Activated CD8-positive, alpha-beta memory T cell treated with anti-CD3 and anti-CD28 coated beads, Interleukin-2, amount 50 U/mL, for 24 hours (primary cell): ENCODE measurements around the gene ETS1.

Source experiments
- DNase-seq: peaks from one replicate; pipeline ENCODE4 v3.0.0-alpha.2; 2020; ENCODE audit errors: extremely low read depth

ETS1 gene

DNA sequence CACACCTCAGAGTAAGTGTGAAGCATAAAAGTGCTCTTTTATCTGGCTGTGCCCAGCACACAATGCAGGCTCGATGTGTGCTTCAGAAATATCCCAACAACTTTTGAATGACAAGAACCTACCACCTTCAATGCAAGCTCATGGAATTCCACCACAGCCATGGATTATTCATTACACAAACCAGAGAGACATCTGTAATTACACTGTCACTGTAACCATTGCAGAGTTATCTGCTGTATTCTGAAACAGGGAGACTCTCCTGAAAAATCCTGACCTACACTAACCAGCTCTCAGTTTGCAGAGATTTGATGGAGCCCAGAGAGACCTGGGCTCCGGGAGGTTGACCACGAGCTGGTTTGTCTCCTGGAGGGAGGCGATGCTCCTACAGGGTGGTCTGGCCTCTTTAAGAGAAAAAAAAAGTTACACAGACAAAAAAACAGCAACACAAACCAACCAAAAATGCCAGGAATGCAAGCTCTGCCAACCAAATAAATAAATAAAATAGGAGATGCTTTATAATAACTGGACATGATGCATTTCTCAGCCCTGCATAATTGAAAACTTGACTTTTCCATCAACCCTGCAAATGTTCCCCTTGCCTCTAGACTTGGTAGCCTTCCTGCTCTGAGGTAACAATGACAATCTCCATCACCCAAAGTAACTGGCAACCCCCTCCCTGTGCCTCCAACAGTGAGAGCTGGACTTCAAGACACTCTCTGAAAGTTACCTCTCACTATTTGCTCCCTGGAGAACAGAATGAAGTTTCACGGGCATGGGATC, 69.7 kb downstream of the ETS1 start:
- no peak for DNase-seq

DNA sequence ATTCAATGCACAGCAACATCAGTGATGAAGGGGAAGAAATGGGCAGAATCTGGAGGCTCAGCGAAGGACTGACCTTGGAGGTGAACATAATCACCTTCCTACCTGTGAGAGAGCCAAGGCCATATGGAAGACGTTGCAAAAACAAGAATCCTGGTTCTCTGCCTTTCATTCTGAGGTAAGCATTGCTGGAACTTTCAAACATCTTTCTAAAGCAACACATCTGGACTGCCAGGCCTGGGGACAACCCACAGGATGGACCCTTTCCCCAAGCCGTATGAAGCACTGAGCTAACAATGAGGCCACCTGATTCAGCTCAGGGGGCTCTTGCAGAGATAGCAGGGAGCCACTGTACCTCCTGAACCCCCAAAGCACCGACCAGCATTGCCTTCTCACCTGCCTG, 70.5 kb downstream of the ETS1 start:
- DNase-seq, result no peak

DNA sequence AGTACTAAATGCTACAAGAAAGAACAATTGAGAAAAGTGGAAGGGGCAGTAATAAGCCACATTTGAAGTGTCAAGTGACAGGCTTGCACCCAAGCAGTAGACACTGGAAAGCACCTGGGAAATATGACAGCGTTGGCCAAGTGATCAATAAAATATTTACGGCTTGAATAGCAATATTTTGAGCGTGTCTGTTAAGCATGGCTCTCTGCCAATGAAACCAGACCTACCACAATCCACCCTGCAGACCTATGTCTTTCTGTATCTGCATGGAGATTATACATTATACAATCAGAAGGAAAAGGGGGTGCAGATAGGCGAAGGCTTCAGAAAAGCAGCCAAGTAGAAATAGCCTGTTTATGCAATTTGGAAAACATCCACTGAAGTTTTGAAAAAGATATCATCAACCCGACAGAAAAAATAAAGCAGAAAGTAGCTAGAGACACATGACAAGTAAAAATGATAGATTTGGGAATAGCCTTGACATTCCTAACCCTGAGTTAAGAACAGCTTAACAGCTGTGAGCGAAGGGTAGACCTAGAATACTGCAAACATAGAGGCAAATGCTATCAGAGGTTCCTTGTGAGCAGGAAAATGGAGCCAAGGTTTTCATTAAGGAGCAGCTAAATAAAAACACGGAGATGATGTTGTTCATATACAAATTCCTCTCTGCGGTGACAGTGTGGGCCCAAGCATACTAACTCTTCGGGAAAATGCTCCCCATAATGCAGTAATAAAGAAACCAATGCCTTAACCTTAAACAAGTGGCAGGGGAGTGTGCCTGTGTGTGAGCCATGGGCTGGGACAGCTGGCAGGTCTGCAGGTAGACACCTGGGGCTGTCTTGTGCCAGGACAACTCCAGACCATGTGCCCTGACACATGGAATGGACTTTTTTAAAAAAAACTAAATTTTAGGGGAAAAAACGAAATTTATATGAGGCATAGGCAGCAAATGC, 71.3 kb downstream of the ETS1 start:
- DNase-seq, result no peak

DNA sequence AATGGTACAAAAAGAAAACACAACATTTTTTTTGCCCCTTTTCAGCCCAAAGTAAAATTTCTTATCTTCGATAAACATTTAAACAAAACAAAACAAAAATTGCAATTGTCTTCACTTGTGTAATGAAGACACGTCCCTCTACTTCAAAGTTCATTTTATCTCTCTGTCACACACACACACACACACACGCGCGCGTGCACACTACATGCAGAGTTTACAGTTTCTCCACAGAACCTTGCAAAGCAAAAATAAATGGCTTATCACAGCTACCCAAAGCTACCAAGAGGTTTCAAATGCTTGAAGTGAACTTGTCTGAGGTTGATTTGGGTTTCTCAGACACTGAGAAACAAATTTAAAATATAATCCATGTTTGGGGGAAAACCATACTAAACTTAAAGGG, 72.3 kb downstream of the ETS1 start:
- DNase-seq, result no peak

DNA sequence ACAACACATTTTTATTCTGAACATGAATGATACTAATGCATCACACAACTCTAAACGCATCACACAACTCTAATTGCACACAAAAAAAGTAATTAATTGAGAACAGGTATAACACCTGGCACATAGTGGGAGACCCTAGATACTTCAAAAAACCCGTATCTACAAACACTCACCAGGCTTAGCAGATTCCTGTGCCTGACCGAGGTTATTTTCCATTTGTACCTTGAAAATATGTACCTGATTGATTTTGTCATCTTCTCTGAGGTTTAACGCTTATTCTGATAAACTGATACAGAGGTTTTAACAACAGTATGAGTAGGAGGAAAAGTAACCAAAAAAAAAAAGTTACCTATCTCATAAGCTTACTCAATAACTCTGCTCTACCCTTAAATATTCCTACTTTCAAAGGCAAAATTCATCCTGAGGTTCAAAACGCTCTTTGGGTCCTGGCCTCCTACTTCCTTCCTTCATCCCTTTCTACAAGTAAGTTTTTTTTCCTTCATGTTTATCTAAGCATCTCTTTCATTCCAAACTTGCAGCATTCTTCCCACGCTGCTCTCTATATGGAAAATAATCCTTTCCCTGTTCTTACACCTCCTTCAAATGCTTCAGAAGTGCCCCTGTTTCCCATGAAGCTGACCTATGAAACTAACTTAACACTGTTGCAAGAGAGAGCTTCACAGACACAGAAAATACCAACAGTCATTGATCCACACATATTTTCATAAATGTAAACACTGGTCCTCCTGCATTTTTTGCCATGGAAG, 73.3 kb downstream of the ETS1 start:
- DNase-seq, result no peak

DNA sequence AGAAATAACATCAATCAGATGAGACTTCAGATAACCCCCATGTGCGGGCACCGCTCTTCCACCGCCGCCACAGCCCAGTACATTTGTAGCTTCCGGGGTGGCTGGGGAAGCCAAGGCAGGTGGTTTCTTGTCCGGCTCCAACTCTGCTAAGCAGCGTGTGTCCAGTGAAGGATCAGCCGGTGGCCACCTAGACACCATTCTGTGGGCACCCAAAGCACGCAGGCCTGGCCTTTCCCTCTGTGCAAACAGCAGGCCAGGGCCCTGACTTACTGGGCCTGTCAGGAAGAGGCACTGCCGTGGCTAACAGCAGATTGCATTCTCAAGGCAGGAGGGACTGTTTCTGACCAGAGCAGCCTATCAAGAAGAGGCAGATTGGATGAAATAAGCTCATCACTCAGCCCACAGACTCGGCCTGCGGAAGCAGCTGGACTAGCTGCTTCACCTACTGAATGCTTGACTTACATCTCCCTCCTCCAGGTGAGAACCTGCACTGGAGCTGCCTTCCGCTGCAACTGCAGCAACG, 74.8 kb downstream of the ETS1 start:
- DNase-seq, result no peak

DNA sequence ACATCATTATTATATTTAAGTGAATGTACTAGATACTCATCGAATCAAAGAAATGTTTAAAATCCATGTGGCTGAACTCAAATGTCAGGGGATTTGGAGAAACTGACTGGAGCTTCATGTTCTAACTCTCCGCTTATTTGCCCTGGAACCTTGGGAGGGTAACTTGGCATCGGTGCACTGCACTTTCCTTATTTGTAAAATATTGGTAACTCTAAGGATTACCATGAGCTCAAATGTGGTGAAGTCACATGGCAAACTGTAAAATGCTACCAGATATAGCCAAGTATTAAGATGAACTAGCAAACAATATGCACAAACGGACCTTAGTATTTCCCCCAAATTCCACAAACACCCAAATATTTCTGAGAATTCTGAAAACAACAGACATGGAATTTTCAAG, 75.6 kb downstream of the ETS1 start:
- DNase-seq, result no peak

DNA sequence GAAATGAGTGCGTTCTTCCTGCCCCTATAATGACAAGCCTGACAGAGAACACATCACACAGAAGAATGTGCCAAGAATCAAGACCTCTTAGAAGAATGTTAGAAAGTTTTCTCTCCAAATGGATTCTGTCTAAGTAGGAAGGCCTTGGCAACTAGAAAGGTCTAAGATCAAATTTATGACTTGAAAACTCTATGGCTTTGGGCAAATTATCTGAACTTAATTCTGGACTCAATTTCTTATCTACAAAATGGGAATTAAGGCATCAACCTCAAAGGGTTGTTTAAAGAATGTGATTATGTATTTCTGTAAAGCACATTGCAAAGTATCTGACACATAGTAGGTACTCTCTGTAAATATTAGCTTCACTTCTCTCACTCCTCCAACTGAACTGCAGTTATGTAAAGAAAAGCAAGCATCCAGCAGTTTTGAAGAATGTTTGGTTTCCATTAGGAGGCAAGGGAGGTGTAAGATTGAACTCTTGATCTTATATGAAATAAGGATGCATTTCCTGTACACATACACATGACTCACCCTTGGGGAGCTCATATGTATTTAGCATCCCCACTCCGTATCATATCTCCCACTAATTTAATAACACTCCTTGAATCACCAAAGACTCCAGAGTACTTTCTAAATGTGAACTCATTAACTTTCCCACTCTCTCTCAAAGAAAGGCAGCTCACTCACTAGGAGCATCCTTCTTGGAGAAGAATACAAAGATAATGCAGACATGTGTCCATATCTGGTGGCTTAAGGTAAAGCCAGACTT, 77.6 kb downstream of the ETS1 start:
- no peak for DNase-seq

DNA sequence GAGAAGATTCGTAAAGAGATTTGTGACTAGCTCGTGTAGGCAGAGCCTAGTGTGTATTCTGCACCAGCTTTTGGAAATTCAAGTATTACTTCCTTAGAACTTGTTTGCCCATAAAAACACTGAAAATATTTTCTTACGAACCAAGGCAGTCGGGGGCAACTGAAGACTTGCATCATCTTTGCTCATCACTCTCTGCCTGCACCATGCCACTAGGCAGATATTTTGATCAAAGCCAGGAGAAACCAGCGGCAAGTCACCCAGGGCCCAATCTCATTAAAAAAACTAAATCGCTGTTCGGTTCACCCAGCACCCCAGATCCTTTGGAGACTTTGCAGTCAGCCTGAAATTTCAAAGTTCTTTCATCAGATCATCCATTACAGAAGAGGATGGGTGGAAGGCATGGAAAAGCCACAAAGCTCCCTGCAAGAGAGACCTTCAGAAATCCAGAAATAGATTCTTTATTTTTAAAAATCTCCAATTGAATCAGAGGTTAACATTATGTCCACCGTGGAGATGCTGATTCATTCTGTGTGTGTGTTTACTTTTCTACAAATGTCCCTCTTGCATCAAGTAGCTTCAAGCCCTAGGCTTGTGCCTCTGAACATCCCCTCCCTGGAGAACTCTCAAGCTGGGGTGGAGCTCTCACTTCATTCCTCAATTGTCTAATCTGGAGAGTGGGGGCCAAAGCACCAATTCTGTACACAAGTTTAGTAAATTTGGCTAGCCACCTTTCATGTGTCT, 78.4 kb downstream of the ETS1 start:
- no peak for DNase-seq

DNA sequence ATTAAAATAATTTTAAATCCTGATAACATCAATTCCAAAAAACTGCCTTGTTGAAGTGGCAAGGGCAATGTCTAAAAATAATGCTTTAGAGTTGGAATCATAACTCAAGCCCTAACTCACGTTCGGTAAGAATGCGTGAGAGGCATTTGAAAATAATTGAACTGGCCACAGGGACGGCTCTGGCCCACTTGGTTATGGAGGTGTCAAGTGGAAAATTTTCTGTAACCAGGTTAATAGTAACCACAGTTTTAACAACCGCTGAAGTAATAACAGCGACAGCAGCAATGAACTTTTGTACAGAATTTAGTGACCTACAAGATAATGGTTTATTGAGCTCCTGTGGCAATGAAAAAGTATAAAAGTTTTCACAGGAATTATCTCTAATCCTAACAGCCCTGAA, 79.4 kb downstream of the ETS1 start:
- DNase-seq, result no peak

DNA sequence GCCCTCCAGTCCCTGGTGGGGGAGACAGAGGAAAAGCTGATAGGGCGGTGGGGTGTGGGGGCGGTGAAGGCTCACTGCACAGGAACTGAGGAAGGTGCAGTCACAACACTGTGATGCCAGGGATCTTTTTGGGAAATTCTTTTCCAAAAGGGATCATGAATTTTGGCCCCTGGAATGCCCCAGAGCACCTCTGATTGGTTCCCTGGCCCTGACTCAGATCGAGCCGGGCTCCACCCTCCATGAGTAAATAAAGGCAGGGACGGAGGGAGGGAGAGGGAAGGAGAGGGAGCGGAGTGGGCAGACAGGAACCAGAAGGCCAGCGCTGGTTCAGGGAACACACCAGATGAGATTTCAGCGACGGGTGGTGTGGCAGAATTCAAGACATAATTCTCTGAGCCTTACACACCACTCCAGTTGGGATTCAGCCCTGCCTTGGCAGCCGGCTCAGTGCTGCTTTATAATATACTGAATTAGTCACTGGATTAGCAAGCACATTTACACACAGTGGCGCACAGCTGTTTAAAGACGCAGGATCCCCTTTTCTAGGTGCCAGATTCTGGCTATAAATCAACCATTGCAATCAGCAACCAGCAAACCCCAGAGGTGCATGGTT, 80.3 kb downstream of the ETS1 start:
- no peak for DNase-seq

DNA sequence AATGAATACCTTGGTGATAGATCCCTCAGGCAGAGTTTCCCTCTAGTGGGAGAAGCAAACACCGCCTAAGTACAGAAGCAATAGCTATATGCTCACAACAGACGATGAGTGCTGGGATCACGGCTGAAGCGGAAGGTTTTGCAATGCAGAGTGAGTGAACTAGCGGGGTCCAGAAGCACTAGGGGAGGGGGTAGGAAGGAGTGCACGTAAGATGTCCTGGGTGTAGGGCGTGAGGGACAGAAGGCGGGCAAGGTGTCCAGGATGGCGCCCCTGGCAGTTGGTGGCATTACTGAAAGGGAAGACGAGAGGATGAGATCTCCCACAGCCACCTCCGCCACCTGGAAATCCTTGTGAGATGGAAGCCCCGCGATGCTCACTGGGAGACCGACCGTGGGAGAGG, 81.0 kb downstream of the ETS1 start:
- DNase-seq, result no peak

DNA sequence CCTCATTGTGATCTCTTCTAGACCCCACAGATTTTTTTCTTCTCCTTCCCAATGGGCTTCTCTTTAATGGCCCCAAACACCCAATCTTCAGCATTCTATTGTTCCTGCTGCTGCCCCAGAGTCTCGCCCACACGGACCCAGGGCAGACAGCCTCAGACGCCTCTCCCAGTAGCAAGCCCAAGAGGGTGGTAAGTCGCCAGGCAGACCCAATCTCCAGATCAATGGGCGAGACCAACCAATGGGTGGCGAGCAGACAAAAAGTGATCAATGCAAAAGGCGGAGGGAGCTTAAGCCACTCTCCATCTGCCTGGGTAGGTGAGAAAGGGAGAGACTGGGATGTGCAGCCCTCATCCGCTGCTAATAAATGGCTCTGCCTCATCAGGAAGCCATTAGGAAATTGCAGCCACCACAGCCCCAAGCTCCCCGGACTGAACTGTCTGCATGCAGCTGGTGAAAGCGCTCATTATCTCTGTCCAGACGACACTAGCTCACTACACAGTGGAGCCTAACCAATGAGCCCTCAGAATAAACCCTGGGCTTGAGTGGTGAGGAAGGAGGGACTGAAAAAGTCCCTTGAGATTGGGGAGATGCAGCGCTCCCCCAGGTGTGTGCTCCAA, 81.8 kb downstream of the ETS1 start:
- no peak for DNase-seq

DNA sequence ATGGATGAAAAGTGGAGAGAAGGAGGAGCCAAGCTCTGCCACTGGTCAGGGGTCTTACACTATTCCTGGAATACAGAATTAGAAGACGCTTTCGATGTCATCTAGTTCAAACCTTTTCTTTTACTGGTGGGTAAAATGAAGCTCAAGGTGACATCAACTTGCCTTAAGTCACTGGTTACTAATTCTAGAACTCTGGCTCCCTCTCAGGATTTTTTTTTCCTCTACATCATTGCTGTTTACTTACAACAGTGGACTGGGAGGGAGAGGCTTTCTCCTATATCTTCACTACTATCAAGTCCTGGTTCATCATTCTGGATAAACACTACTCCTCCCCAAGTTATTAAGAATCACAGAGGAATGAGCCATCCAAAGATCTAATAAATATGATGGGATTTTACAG, 82.9 kb downstream of the ETS1 start:
- no peak for DNase-seq

DNA sequence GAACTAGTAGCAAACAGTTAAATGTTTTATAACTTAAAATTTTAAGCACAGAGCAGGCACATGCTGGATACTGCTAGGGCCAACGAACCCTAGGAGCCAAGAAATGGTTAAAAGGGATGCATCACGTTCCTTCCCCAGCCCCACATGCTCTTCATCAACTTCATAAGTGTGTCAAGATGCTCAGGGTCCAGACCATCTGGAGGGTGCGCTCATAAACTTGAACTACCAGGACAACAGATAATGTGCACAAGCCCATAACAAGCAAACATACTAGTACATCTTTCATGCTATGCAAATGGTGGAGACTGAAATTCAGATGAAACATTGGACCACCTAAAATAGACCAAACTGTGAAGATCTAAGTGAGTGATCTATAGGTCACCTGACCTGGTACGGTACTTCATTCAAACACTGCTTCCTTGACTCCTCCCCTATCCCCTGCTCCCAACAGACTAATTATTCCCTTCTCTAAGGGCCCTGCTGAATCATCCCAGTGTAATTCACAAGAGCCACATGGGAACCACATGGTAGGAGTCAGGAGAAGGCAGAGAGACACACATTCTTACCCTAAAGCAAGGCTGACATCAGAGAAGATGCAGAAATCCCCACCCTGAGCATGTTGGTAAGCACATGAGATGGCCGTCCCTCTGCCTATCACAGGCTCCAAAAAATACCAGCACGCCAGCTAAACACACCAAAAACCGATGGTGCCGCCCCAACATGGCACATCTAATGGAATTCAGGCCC, 83.9 kb downstream of the ETS1 start:
- DNase-seq, result no peak

DNA sequence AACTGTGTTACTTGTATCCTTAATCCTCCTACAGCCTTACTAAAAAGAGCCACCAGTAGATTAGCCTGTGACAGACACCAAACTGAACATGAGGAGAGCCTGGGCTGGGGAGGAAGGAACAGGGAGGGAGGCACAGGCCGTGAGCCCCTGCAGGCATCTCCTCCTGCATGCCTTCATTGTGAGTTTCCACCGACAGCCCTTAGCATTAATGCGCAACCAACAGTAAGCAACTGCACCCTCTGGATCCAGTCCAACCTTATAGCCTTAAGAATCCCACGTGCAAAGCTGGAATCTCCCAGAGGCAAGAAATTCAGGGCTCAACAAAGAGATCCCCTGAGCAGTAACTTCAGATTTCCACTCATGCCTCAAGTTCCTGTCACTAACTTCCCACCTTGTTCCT, 84.6 kb downstream of the ETS1 start:
- DNase-seq, result no peak

DNA sequence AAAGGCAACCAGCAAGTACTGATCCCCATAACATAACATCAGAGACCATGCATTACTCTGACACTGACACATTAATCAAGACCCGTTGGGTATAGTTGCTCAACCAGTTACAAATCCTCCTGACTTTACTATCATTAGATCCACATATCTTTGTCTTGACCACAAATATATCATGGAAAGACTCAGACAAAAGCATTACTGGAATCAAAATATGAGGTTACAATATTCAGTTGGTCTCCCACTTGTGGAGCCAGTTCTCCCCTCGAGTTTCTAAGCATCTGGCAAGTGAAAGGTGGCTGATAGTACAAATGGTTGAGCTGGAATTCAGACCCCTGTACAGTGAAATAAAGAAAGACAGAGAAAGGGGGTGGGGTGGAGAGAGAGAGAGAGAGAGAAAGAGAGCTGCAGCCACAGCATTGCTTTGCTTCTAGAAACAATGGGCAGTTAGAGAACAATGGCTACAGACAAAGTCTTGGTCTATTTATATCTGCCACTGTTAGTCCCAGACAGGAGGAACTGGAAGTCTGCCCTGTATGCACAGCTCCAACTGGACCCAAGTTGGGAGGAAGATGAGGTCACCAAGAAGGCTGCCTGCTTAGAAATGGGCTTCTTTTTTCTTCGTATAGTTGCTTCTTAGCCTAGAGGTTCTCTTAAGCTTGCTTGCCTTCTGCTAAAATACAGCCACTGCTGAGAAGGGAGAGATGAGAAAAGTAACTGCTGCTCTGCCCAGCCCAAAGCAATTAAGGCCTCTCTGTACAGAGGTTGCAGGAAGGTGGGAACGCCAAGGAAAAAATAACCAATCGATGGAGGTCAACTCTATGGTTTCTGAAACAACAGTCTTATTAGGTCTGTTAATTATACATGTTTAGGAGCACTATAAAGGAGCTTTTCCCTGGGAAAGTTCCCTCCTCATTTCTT, 85.5 kb downstream of the ETS1 start:
- no peak for DNase-seq

DNA sequence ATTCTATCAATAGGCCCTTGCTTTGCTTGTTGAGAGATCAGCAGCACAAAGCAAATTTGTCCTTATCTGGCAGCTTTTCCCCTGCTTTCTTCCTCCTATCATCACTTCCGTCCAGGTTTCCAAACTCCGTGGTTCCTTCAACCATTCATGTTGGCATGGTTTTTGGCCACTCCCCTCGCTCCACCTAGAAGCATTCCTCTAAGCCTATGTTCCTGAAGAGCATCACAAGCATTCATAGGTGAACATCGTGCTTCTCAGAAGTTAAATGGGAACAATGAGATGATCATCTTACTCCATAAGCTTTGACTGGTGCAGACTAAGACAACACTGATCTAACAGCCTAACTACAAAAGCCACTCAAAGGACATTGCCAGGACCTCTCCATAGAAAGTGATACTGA, 86.3 kb downstream of the ETS1 start:
- no peak for DNase-seq
